ENCODE measurements around the gene COMMD4. TPM values are rescaled to one million over a fixed set of nuclear protein-coding genes. Genes with fewer than 3 reads are reported as not detected.

COMMD4 gene
- total RNA-seq, 1 donor from 2014 or later = 36.4 TPM

DNA sequence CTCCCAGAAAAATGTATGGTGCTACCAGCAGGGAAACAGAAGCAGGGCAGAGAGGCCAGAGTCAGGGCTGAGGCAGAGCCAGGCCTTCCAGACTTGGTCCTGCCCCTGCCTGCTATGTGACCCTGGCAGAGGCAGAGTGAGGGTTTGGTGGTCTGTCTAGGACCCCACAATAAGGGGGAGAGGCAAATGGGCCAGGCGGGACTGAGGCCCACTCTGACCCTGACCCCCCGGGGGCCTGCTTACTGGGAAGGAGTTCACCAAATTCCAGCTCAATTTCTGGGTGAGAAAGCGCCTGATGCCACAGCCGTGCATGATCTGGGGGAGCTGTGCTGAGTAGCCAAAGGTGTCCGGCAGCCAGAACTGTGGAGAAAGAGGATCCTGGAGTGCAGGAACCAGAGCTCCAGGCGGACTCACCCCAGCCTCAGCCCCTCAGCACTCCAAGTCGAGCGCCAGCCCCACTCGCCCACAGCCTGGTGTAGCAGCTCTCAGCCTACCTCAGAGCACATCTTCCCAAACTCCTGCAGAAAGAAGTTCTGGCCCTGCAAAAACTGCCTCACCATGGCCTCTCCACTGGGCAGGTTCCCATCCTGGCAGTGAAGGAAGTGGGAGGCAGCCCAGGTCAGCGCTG lies 25.6 kb downstream of the COMMD4 start:
- Mint-ChIP-seq H3K4me3 (no peak overlapping the region), H3K9me3 (no peaks in the 10 kb centered on the region), H3K27ac (no peak overlapping the region), H3K27me3 (ENCODE audit: insufficient read depth, low read depth) (no peaks in the 10 kb centered on the region), H3K36me3 (peaks cover 8% of the 10 kb centered on the region), H3K4me1 (no peaks in the 10 kb centered on the region)
- TF ChIP-seq EZH2phosphoT487 (IDR thresholded peaks at IDR 0.05) (no peak), EZH2 (IDR thresholded peaks at IDR 0.05) (no peak)
- TF ChIP-seq, protein P1, sequence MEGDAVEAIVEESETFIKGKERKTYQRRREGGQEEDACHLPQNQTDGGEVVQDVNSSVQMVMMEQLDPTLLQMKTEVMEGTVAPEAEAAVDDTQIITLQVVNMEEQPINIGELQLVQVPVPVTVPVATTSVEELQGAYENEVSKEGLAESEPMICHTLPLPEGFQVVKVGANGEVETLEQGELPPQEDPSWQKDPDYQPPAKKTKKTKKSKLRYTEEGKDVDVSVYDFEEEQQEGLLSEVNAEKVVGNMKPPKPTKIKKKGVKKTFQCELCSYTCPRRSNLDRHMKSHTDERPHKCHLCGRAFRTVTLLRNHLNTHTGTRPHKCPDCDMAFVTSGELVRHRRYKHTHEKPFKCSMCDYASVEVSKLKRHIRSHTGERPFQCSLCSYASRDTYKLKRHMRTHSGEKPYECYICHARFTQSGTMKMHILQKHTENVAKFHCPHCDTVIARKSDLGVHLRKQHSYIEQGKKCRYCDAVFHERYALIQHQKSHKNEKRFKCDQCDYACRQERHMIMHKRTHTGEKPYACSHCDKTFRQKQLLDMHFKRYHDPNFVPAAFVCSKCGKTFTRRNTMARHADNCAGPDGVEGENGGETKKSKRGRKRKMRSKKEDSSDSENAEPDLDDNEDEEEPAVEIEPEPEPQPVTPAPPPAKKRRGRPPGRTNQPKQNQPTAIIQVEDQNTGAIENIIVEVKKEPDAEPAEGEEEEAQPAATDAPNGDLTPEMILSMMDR (IDR thresholded peaks at IDR 0.05) = no peak
- Histone ChIP-seq H3K9ac (no peak overlapping the region), H3K4me1 (no peaks in the 10 kb centered on the region), H3K36me3 (no peaks in the 10 kb centered on the region), H3K4me2 (no peak overlapping the region), H4K20me1 (ENCODE audit: low read depth) (no peaks in the 10 kb centered on the region), H3K27me3 (no peaks in the 10 kb centered on the region), H3F3A (ENCODE audit: low read depth) (no peaks in the 10 kb centered on the region), H3K27ac (no peak overlapping the region), H3K4me3 (no peak overlapping the region), H2AFZ (replicated peaks) (no peak overlapping the region), H3K9me3 (ENCODE audit: low read depth) (no peaks in the 10 kb centered on the region), H3K79me2 (ENCODE audit: low read depth) (no peaks in the 10 kb centered on the region)
- DNase-seq (ENCODE audit: low spot score) = no peak

DNA sequence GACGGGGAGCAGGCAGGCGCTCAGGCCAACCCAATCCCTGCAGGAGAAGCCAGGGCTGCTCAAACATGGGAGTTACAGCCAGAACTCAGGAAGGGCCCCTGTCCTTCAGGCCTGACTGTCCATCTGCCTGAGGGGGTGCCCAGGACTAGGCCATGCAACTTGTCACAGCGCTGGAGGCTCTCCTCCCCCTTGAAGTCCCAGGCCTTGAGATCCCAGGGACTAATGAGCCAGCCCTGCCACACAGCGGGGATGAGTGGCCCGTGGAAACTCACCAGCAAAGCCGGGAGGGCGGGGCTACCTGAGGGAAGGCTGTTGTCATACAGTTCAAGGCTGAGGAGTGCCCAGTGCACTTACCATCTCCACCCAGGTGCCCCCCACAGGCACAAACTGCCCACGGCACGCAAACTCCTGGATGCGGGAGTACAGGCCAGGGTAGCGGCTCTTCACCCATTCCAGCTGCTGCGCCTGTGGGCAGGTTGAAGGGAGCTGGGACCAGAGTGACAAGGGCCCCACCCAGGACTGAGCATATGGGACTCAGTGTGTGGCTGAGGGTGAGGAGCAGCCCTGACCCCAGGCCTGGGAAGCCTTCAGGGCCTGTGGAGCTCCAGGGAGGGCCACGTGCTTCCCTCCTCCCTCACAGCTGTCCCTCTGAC lies 26.3 kb downstream of the COMMD4 start:
- no peaks in the 10 kb centered on the region for H3K9me3 ChIP-seq (ENCODE audit: low read depth)
- Mint-ChIP-seq H3K36me3 (peaks cover 8% of the 10 kb centered on the region), H3K27ac (no peak overlapping the region), H3K9me3 (no peaks in the 10 kb centered on the region), H3K27me3 (ENCODE audit: insufficient read depth, low read depth) (no peaks in the 10 kb centered on the region), H3K4me1 (no peaks in the 10 kb centered on the region), H3K4me3 (no peak overlapping the region)
- no peaks in the 10 kb centered on the region for H3K79me2 ChIP-seq (ENCODE audit: low read depth)
- no peak overlapping the region for H3K27ac ChIP-seq
- H4K20me1 ChIP-seq (ENCODE audit: low read depth) = peaks cover 5% of the 10 kb centered on the region
- H3K27me3 ChIP-seq = no peaks in the 10 kb centered on the region
- DNase-seq (ENCODE audit: low spot score) = no peak
- no peak overlapping the region for H3K9ac ChIP-seq
- no peak overlapping the region for H3K4me3 ChIP-seq
- TF ChIP-seq, protein P1 (IDR thresholded peaks at IDR 0.05) = no peak
- no peak for TF ChIP-seq EZH2 (IDR thresholded peaks at IDR 0.05)
- no peak for TF ChIP-seq EZH2phosphoT487 (IDR thresholded peaks at IDR 0.05)
- no peaks in the 10 kb centered on the region for H3K36me3 ChIP-seq
- no peak overlapping the region for H3K4me2 ChIP-seq
- H3K4me1 ChIP-seq = no peaks in the 10 kb centered on the region
- no peak overlapping the region for H2AFZ ChIP-seq (replicated peaks)
- no peaks in the 10 kb centered on the region for H3F3A ChIP-seq (ENCODE audit: low read depth)

DNA sequence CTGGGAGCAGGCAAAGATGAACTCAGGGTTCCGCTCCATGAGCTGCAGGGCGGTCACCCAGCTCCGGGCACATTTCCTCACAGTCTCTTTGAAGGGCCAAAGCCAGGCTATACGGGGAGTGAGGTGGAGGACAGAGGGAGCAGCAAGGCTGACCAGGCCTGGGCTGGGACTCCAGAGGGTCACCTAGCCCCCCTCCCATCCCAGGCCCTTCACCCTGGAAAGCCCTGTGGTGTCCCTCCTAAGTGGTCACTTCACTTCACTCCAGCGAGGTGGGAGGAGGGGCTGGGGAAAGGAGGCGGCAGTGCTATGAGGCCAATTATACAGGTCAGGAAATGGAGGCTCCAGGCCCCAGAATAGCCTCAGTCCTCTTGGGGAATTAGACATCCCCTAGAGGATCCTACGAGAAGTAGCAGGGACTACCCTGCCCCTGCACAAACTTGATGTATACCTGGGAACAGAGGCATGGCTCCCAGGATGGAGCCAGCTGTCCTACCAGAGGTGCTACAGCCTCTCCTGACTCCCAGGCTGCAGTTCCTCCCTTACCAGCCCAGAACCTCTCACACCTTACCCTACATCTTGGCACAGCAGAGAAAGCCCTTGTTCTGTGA lies 26.9 kb downstream of the COMMD4 start:
- H3K9ac ChIP-seq = peak overlapping the region; percentile 42

More for the DNA sequence above, 26.9 kb downstream of the COMMD4 start:
- H3K27me3 ChIP-seq = no peaks in the 10 kb centered on the region
- no peak for DNase-seq (ENCODE audit: low spot score)
- no peak overlapping the region for H3K4me2 ChIP-seq
- TF ChIP-seq, protein P1 (IDR thresholded peaks at IDR 0.05) = no peak
- TF ChIP-seq EZH2phosphoT487 (IDR thresholded peaks at IDR 0.05) (no peak), EZH2 (IDR thresholded peaks at IDR 0.05) (no peak)
- H3K79me2 ChIP-seq (ENCODE audit: low read depth) = no peaks in the 10 kb centered on the region
- no peak overlapping the region for H2AFZ ChIP-seq (replicated peaks)
- Mint-ChIP-seq H3K36me3 (peaks cover 8% of the 10 kb centered on the region), H3K27me3 (ENCODE audit: insufficient read depth, low read depth) (no peaks in the 10 kb centered on the region), H3K27ac (no peak overlapping the region), H3K4me1 (no peaks in the 10 kb centered on the region), H3K9me3 (no peaks in the 10 kb centered on the region), H3K4me3 (no peak overlapping the region)
- H3K36me3 ChIP-seq = no peaks in the 10 kb centered on the region
- no peaks in the 10 kb centered on the region for H3F3A ChIP-seq (ENCODE audit: low read depth)
- no peaks in the 10 kb centered on the region for H3K4me1 ChIP-seq
- no peak overlapping the region for H3K27ac ChIP-seq
- H3K4me3 ChIP-seq = no peak overlapping the region
- H3K9me3 ChIP-seq (ENCODE audit: low read depth) = no peaks in the 10 kb centered on the region
- H4K20me1 ChIP-seq (ENCODE audit: low read depth) = peaks cover 10% of the 10 kb centered on the region

Measured in neural progenitor cell (in vitro differentiated cells).